ENCODE results near the gene PKP3. TPM values are rescaled to one million over a fixed set of nuclear protein-coding genes. Genes with fewer than 3 reads are reported as not detected.

PKP3 gene
- total RNA-seq, 1 donor from 2014 or later: 117 TPM

- peak overlapping the region; percentile 83 for H3K27ac ChIP-seq
- peaks cover 0 to 14% of the 10 kb centered on the region in 2 donors for H3K36me3 ChIP-seq
- H3K9me3 ChIP-seq: no peaks in the 10 kb centered on the region
- no peak for DNase-seq (ENCODE audit: extremely low spot score in 2 of 2)
- intact Hi-C loops (cut with DNase I): loop anchor here (5.0 kb wide), 1 partner anchor 51 kb away; no protein-coding TSS in a partner anchor
- H3K4me3 ChIP-seq: peak overlapping the region in 1 of 2 donors; percentile 71
- H3K27me3 ChIP-seq: no peaks in the 10 kb centered on the region
- TF ChIP-seq POLR2AphosphoS5 (IDR thresholded peaks at IDR 0.05; ENCODE audit: insufficient read depth in 1 of 2, low read depth in 1 of 2) (no peak), POLR2A (IDR thresholded peaks at IDR 0.05) (no peak), CTCF (IDR thresholded peaks at IDR 0.05) (no peak)
- peaks cover 35% of the 10 kb centered on the region for H3K4me1 ChIP-seq
These were observed 57.7 kb downstream of the PKP3 start for GRCh38 chr11:451738-452137.

- peaks cover 35% of the 10 kb centered on the region for H3K4me1 ChIP-seq
- intact Hi-C loops (cut with DNase I): loop anchor here (5.0 kb wide), 1 partner anchor 50 kb away; no protein-coding TSS in a partner anchor
- H3K27me3 ChIP-seq: no peaks in the 10 kb centered on the region
- H3K36me3 ChIP-seq: peaks cover 0 to 14% of the 10 kb centered on the region in 2 donors
- no peak for DNase-seq (ENCODE audit: extremely low spot score in 2 of 2)
- no peak overlapping the region for H3K4me3 ChIP-seq
- H3K9me3 ChIP-seq: no peaks in the 10 kb centered on the region
- no peak overlapping the region for H3K27ac ChIP-seq
- TF ChIP-seq POLR2A (IDR thresholded peaks at IDR 0.05) (no peak), CTCF (IDR thresholded peaks at IDR 0.05) (no peak), POLR2AphosphoS5 (IDR thresholded peaks at IDR 0.05; ENCODE audit: insufficient read depth in 1 of 2, low read depth in 1 of 2) (no peak)
These were observed 58.3 kb downstream of the PKP3 start for GRCh38 chr11:452203-452744.

GRCh38 chr11:452916-453527 lies 59.0 kb downstream of the PKP3 start:
- H3K36me3 ChIP-seq: peaks cover 0 to 14% of the 10 kb centered on the region in 2 donors
- no peak overlapping the region for H3K4me3 ChIP-seq
- no peaks in the 10 kb centered on the region for H3K9me3 ChIP-seq
- intact Hi-C loops (cut with DNase I): loop anchor here (5.0 kb wide), 1 partner anchor 49 kb away; no protein-coding TSS in a partner anchor
- H3K4me1 ChIP-seq: peaks cover 31% of the 10 kb centered on the region
- TF ChIP-seq CTCF (IDR thresholded peaks at IDR 0.05): no peak
- no peak for TF ChIP-seq POLR2AphosphoS5 (IDR thresholded peaks at IDR 0.05; ENCODE audit: insufficient read depth in 1 of 2, low read depth in 1 of 2)
- no peak for TF ChIP-seq POLR2A (IDR thresholded peaks at IDR 0.05)
- H3K27me3 ChIP-seq: no peaks in the 10 kb centered on the region
- DNase-seq (ENCODE audit: extremely low spot score in 2 of 2): no peak
- no peak overlapping the region for H3K27ac ChIP-seq

- Histone ChIP-seq H3K4me1 (peaks cover 27% of the 10 kb centered on the region), H3K27ac (no peak overlapping the region), H3K4me3 (no peak overlapping the region), H3K27me3 (no peaks in the 10 kb centered on the region), H3K9me3 (no peaks in the 10 kb centered on the region), H3K36me3 (peaks cover 0 to 14% of the 10 kb centered on the region in 2 donors)
- TF ChIP-seq CTCF (IDR thresholded peaks at IDR 0.05): no peak
- TF ChIP-seq POLR2A (IDR thresholded peaks at IDR 0.05): no peak
- TF ChIP-seq POLR2AphosphoS5 (IDR thresholded peaks at IDR 0.05; ENCODE audit: insufficient read depth in 1 of 2, low read depth in 1 of 2): no peak
- intact Hi-C loops (cut with DNase I): loop anchor here (5.0 kb wide), 1 partner anchor 49 kb away; no protein-coding TSS in a partner anchor
- DNase-seq (ENCODE audit: extremely low spot score in 2 of 2): no peak
These were observed 59.6 kb downstream of the PKP3 start for GRCh38 chr11:453564-453963.

- H3K4me3 ChIP-seq: no peak overlapping the region
- no peak overlapping the region for H3K27ac ChIP-seq
- peaks cover 0 to 14% of the 10 kb centered on the region in 2 donors for H3K36me3 ChIP-seq
- H3K27me3 ChIP-seq: no peaks in the 10 kb centered on the region
- H3K9me3 ChIP-seq: no peaks in the 10 kb centered on the region
- DNase-seq (ENCODE audit: extremely low spot score in 2 of 2): no peak
- H3K4me1 ChIP-seq: peaks cover 22% of the 10 kb centered on the region
- TF ChIP-seq POLR2A (IDR thresholded peaks at IDR 0.05) (no peak), CTCF (IDR thresholded peaks at IDR 0.05) (no peak), POLR2AphosphoS5 (IDR thresholded peaks at IDR 0.05; ENCODE audit: insufficient read depth in 1 of 2, low read depth in 1 of 2) (no peak)
- intact Hi-C loops (cut with DNase I): loop anchor here (5.0 kb wide), 1 partner anchor 48 kb away; no protein-coding TSS in a partner anchor
These were observed 60.0 kb downstream of the PKP3 start for GRCh38 chr11:454043-454442.

Measured in vagina (tissue), 2 donors.